DND-41 (cell line): Measurements from ENCODE around the gene NTSR1.

Experiments
- ATAC-seq: fragments of 200-7000 bp; cut with Tn5 transposase; 3 replicates; pipeline ENCODE4 v1.9.1; 2021; ENCODE audit warnings: low read depth; ENCODE audit not compliant: insufficient read depth
- DNase-seq: peaks from one replicate; pipeline ENCODE4 v3.0.0-alpha.2; 2020
- H2AFZ ChIP-seq: 2 replicates; pipeline ENCODE4 v1.6.0; 2012; ENCODE audit warnings: low read depth, low read length
- H3K27ac ChIP-seq: 2 replicates; pipeline ENCODE4 v1.5.1; 2012; ENCODE audit warnings: low read length, inconsistent platforms
- H3K27me3 ChIP-seq: fragments of 200-600 bp; sonication (generic); 2 replicates; pipeline ENCODE4 v1.6.0; 2012; ENCODE audit warnings: low read length, mild to moderate bottlenecking, inconsistent platforms; ENCODE audit not compliant: insufficient read depth, poor library complexity
- H3K36me3 ChIP-seq: 2 replicates; pipeline ENCODE4 v1.5.1; 2012; ENCODE audit warnings: low read length, inconsistent platforms; ENCODE audit not compliant: insufficient read depth
- H3K4me1 ChIP-seq: 2 replicates; pipeline ENCODE4 v1.5.1; 2012; ENCODE audit warnings: mild to moderate bottlenecking, low read length; ENCODE audit not compliant: insufficient read depth
- H3K4me2 ChIP-seq: 2 replicates; pipeline ENCODE4 v1.6.0; 2012; ENCODE audit warnings: mild to moderate bottlenecking, moderate library complexity, low read length, inconsistent platforms; ENCODE audit not compliant: insufficient read depth
- H3K4me3 ChIP-seq, 2 experiments: fragments of 200-600 bp in 1 of 2; shearing (Covaris generic) in 1 of 2; 2 replicates each; pipeline ENCODE4 v1.5.1; 2012 to 2016; ENCODE audit warnings: inconsistent platforms in 2 of 2, low read length in 2 of 2, mild to moderate bottlenecking in 2 of 2, low read depth in 1 of 2, moderate library complexity in 1 of 2
- H3K79me2 ChIP-seq: 2 replicates; pipeline ENCODE4 v1.6.0; 2012; ENCODE audit warnings: low read length, inconsistent platforms; ENCODE audit not compliant: insufficient read depth
- H3K9ac ChIP-seq: 2 replicates; pipeline ENCODE4 v1.6.0; 2012; ENCODE audit warnings: low read depth, mild to moderate bottlenecking, inconsistent platforms, low read length, moderate library complexity
- H3K9me3 ChIP-seq: 2 replicates; pipeline ENCODE4 v1.5.1; 2012; ENCODE audit warnings: low read length, moderate library complexity, mild to moderate bottlenecking, inconsistent platforms; ENCODE audit not compliant: insufficient read depth, severe bottlenecking
- H4K20me1 ChIP-seq: 2 replicates; pipeline ENCODE4 v1.6.0; 2012; ENCODE audit warnings: low read length; ENCODE audit not compliant: insufficient read depth
- EZH2 ChIP-seq: IDR thresholded peaks from 3 replicates; pipeline ENCODE4 v1.6.1; 2012; ENCODE audit warnings: borderline replicate concordance, low read depth, mild to moderate bottlenecking, moderate library complexity, low read length, inconsistent platforms; ENCODE audit not compliant: severe bottlenecking
- TF ChIP-seq, protein P1 (sequence below): IDR thresholded peaks from 2 replicates; pipeline ENCODE4 v1.5.1; 2012; ENCODE audit warnings: borderline replicate concordance, low read length, moderate library complexity, mild to moderate bottlenecking; ENCODE audit not compliant: poor library complexity, severe bottlenecking; ENCODE audit errors: extremely low read depth

The NTSR1 gene

DNA sequence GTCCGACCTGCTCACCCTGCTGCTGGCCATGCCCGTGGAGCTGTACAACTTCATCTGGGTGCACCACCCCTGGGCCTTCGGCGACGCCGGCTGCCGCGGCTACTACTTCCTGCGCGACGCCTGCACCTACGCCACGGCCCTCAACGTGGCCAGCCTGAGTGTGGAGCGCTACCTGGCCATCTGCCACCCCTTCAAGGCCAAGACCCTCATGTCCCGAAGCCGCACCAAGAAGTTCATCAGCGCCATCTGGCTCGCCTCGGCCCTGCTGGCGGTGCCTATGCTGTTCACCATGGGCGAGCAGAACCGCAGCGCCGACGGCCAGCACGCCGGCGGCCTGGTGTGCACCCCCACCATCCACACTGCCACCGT lies 885 bp downstream of the NTSR1 start:
- Histone ChIP-seq H3K4me2 (no peak overlapping the region), H3K4me1 (no peaks in the 10 kb centered on the region), H3K36me3 (no peaks in the 10 kb centered on the region), H4K20me1 (peaks cover 17% of the 10 kb centered on the region; the same call in 1 of the 2 replicates), H3K79me2 (no peaks in the 10 kb centered on the region), H2AFZ (no peak overlapping the region), H3K27ac (no peak overlapping the region), H3K27me3 (peaks cover 5% of the 10 kb centered on the region), H3K9me3 (no peaks in the 10 kb centered on the region), H3K4me3 (no peak overlapping the region), H3K9ac (no peak overlapping the region)
- DNase-seq: no peak
- no peak for ATAC-seq
- no peak for TF ChIP-seq EZH2
- TF ChIP-seq, protein P1, sequence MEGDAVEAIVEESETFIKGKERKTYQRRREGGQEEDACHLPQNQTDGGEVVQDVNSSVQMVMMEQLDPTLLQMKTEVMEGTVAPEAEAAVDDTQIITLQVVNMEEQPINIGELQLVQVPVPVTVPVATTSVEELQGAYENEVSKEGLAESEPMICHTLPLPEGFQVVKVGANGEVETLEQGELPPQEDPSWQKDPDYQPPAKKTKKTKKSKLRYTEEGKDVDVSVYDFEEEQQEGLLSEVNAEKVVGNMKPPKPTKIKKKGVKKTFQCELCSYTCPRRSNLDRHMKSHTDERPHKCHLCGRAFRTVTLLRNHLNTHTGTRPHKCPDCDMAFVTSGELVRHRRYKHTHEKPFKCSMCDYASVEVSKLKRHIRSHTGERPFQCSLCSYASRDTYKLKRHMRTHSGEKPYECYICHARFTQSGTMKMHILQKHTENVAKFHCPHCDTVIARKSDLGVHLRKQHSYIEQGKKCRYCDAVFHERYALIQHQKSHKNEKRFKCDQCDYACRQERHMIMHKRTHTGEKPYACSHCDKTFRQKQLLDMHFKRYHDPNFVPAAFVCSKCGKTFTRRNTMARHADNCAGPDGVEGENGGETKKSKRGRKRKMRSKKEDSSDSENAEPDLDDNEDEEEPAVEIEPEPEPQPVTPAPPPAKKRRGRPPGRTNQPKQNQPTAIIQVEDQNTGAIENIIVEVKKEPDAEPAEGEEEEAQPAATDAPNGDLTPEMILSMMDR: no peak

DNA sequence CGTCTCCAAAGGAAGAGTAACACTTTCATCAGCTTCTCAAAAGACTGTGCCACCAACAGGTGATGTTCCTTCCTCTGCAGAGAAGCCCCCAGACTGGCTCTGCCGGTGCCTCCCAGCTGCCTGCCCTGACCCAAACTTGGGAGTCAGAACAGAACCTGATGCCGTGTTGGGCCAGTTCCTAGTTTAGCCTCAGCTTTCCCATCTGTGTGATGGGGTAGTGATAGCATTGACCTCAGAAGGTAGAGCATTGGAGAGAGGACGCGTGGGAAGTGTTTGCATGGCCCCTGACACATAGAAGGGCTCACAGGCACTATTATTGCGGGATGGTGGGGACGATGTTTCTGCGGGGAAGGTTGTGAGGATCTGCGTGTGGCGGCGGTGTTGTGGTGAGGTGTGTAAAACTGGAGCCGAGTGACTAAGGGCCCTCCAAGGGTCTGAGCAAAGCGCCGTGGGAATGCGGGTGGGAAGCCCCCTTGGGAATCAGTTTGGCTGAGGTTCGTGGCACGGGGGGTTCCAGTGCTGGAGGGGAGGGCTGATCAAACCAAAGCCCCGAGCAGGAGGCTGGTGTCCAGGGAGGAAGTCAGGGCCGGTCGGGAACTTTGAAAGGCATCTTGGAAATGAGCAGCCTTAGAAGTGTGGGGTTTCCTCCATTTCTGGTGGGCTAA lies 1.7 kb downstream of the NTSR1 start:
- ATAC-seq (no peak), DNase-seq (no peak)
- no peak overlapping the region for H3K9ac ChIP-seq
- H3K27me3 ChIP-seq: peaks cover 8% of the 10 kb centered on the region
- no peak overlapping the region for H3K4me2 ChIP-seq
- no peak overlapping the region for H3K4me3 ChIP-seq
- H3K4me1 ChIP-seq: no peaks in the 10 kb centered on the region
- TF ChIP-seq EZH2: no peak
- TF ChIP-seq, protein P1: no peak
- no peaks in the 10 kb centered on the region for H3K9me3 ChIP-seq
- no peak overlapping the region for H3K27ac ChIP-seq
- H2AFZ ChIP-seq: no peak overlapping the region
- H3K79me2 ChIP-seq: no peaks in the 10 kb centered on the region
- peaks cover 11% of the 10 kb centered on the region; the same call in 1 of the 2 replicates for H4K20me1 ChIP-seq
- no peaks in the 10 kb centered on the region for H3K36me3 ChIP-seq

DNA sequence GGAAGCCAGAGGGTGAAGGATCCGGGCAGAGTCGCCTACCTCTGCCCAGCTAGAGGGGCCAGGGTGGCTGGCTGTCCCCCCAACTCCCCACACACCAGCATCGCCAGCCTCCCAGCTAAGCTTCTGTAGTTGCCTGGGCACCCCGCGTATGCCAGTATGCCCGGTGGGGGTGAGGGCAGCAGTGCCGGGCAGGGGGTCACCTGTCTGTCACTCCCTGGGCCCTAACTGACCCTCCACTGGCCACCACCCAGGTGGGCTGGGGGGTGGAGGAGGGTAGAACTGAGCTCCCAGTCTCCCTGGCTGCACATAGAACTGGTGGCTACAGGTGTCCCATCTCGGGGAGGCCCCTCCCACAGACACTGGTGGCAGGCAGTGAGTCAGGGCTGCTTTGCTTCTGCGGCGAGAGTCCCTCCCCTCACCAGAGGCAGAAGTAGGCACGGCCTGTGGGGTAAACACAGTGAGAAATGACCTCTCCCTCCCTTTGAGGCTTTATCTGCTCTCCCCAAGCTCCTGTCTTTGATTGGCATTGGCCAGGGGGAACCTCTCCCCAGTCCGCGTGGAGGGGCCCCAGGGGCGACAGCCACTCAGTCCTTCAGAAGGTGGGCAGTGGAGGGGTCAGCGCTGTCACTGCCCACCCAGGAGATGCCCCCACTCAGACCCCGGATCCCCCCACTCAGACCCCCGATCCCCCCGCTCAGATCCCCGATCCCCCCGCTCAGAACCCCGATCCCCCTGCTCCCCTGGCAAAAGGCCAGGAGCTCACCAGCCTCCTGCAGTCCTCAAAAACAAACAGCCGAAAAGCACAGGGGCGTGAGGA lies 2.5 kb downstream of the NTSR1 start:
- H3K9ac ChIP-seq: no peak overlapping the region
- H3K4me2 ChIP-seq: no peak overlapping the region
- H3K79me2 ChIP-seq: no peaks in the 10 kb centered on the region
- no peaks in the 10 kb centered on the region for H3K9me3 ChIP-seq
- ATAC-seq: no peak
- peaks cover 8% of the 10 kb centered on the region for H3K27me3 ChIP-seq
- no peaks in the 10 kb centered on the region for H3K4me1 ChIP-seq
- DNase-seq: no peak
- no peak overlapping the region for H2AFZ ChIP-seq
- no peak overlapping the region for H3K27ac ChIP-seq
- H3K4me3 ChIP-seq: no peak overlapping the region
- no peaks in the 10 kb centered on the region for H3K36me3 ChIP-seq
- TF ChIP-seq, protein P1: no peak
- no peak for TF ChIP-seq EZH2
- peaks cover 6% of the 10 kb centered on the region; the same call in 1 of the 2 replicates for H4K20me1 ChIP-seq
